GM21423 (cell line): ENCODE results near the gene WWTR1.

Experiments
- ATAC-seq: cut with Tn5 transposase; IDR thresholded peaks from one replicate; pipeline ENCODE4 v1.9.1; 2021; ENCODE audit warnings: mild to moderate bottlenecking, moderate library complexity; ENCODE audit not compliant: unreplicated experiment

WWTR1 gene

DNA sequence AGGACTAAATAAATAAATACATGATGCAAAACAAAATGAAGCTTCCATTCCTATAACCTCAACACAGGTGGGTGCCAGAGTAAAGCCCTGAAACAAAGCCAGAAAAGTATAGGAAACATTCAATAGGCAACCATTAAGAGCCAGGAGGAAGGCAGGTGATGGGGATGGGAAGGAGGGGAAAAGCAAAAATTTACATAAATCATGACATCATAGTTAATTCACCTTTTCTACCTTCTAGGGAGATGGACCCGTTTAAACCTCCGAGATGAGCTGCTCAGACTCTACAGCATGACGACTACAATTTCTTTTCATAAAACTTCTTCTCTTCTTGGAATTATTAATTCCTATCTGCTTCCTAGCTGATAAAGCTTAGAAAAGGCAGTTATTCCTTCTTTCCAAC lies 155.4 kb downstream of the WWTR1 start:
- ATAC-seq = no peak

GRCh38 chr3:149501524-149501923 lies 156.3 kb downstream of the WWTR1 start:
- no peak for ATAC-seq

GRCh38 chr3:149497966-149498670 lies 159.7 kb downstream of the WWTR1 start:
- ATAC-seq = no peak

DNA sequence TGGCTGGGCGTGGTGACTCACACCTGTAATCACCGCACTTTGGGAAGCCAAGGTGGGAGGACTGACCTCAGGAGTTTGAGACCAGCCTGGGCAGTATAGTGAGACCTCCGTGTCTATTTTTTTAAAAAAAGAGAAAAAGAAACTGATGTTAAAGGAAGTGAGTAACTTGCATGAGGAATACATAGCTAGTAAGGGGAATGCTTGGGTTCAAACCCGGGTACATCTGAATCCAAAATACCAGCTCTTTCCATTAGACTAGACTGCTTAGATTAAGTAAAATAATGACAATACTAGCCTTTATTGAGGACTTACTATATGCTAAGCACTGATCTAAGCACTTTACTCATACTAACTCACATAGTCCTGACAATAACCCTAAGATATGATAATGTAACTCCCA lies 160.9 kb downstream of the WWTR1 start:
- no peak for ATAC-seq

DNA sequence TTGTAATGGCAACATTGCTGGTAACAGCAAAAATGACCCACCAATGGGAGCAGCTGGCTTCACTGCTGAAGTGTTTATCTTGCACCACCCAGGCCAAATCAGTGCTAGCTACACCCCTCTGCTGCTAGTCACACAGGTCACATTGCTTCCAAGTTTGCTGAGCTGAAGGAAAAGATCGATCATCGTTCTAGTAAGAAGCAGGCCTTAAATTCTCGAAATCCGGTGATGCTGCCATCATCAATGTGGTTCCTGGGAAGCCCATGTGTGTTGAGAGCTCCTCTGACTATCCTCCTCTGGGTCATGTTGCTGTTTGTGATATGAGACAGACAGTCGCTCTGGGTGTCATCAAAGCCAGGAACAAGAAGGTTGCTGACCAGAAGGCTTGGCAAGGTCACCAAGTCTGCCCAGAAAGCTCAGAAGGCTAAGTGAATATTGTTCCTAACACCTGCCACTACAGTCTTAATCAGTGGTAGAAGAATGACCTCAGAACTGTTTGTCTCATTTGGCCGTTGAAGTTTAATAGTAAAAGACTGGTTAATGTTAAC lies 162.2 kb downstream of the WWTR1 start:
- ATAC-seq = no peak

DNA sequence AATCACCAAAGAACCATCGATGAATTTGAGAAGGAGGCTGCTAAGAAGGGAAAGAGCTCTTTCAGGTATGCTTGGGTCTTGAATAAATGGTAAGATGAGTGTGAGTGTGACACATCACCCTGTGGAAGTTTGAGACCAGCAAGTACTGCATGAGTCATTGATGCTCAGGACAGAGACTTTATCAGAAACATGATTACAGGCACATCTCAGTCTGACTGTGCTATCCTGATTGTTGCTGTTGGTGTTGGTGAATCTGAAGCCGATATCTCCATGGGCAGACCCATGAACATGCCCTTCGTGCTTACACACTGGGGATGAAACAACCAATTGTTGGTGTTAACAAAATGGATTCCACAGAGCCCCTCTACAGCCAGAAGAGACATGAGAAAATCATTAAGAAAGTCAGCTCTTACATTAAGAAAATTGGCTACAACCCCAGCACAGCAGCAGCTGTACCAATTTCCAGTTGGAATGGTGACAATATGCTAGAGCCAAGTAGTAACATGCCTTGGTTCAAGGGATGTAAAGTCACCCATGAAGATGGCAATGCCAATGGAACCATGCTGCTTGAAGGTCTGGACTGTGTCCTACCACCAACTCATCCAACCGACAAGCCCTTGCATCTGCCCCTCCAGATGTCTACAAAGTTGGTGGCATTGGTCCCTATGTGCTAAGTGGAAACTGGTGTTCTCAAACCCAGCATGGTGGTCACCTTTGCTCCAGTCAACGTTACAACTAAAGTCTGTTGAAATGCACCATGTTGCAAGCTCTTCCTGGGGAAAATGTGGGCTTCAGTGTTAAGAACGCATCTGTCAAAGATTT lies 162.9 kb downstream of the WWTR1 start:
- no peak for ATAC-seq

- ATAC-seq = no peak
Observed at GRCh38 chr3:149494022-149494758, 163.6 kb downstream of the WWTR1 start.

DNA sequence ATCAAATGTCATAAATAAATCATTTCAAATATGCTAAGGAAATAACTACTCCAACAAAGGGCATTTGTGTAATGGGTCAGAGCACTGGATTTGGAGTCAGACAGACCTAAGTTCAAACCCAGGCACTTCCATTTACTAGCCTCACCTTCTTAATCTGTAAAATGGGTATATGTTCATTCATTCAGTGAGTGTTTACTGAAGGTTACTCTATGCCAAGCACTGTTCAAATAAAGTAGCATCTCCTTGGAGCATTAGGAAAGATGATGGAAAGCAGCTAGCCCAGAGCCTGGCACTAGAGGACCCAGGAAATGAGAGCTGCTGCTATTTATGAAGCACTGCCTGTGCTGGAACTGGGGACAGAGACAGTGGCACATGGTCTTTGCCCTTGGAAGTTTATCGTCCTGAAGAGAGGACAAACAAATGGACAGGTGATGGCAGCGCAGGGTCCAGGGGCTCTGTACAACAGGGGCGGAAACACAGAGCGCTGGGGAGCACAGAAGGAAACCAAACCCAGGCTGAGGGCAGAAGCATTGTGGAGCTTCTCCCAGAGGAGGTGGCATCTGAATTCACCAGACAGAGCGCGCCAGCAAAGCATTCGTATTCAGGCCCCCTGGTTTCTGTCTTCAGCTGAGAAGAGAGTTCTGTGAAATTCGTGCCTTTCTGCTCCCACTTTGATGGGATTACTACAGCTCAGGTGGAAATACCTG lies 164.4 kb downstream of the WWTR1 start:
- ATAC-seq = no peak

DNA sequence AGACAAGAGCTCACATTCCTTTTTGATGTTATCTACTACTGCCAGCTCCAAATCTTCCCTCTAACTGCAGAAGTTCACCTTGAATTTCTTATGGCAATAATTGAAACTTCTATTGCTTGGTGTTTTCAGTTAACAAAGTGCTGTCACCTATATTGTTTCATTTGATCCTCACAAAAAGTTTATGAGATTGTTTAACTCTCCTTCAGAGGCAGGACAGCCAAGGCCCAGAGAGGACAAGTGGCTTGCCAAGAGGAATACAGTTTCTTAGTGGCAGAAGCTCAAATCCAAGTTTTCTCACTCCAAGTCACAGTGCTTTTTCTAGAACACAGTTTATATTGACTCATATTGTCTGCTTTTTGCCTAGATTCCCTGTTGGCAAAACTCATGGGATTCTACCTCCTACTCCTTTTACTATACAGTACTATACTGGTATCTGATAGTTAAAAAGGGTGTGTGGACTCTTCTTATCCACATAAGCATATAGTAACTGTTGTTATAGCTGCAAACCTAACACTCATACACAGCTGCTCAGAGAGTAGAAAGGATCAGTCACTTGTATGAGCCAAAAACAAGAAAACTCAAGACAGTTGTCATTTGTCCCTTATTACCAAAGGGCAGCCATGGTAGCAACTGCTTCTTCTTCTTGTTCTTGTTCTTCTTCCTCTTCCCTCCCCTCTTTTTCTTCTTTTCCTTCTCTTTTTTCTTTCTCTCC lies 167.4 kb downstream of the WWTR1 start:
- no peak for ATAC-seq

GRCh38 chr3:149489060-149489690 lies 168.7 kb downstream of the WWTR1 start:
- no peak for ATAC-seq

- peak; percentile 69 for ATAC-seq
Observed at GRCh38 chr3:149487598-149488197, 170.1 kb downstream of the WWTR1 start.

DNA sequence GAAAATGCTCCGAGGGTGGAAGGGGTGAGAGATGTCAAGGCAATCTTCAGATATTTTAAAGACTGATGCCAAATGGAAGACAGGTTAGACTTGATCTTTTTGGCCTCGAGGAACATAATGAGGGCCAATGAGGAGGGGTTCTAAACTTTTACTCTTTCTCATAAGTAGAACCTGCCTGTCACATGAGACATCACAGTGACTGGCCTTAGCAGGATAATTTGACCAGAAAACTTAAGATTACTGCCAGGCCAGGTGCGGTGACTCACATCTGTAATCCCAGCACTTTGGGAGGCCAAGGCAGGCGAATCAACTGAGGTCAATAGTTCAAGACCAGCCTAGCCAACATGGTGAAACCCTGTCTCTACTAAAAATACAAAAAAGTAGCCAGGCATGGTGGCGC lies 171.1 kb downstream of the WWTR1 start:
- ATAC-seq = no peak

DNA sequence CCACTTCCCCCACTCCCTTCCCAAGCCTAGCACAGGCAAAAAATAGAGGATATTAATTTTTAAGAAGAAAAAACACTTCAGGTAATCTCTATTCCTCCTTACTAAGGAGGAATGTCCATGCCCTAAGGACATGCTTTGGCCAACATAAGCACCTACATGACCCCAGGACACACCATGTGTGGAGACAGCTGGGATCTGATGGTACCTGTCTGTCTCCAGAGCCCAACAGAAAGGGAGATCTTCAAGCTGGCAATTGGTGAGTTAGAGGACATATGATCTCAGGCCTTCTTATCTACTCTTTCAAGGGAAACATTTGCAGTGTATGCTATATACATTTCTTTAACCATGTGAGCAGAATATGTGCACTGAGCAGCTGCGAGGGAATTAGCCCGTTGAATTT lies 176.3 kb downstream of the WWTR1 start:
- no peak for ATAC-seq

- ATAC-seq = no peak
Observed at GRCh38 chr3:149481056-149481455, 176.8 kb downstream of the WWTR1 start.

GRCh38 chr3:149480326-149481017 lies 177.4 kb downstream of the WWTR1 start:
- ATAC-seq = peak; percentile 95

DNA sequence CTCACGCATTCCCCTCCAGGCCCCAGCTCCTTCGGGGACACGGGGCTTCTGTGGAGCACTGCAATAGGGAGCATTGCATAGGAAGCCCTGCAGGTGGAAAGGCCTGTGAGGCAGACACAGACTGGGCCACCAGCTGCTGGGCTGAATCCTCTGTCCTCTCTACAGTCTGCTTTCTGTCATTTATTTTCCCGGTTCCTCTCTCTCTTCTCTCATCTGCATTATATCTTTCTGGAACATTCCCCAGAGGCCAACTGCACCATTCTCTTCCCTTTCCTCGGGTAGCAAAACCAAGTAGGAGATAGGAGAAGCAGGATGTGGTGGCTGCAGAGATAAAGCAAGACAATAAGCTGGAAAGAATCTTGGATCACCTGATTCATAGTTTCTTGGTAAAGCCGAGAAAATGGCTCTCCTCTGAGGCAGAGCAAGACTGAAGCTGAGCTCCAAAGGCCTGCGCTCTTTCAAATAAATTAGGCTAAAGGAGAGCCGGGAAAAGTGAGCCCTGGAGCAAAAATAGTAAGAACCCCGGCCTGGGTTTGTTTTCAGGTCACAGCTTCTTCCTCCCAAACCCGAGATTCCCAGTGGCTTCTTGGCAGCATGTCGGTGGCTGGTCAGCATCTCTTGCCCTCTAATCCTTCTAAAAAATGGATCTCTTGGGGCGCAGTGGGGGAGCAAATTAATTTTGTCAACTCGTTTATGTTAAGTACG lies 178.1 kb downstream of the WWTR1 start:
- ATAC-seq = no peak

- no peak for ATAC-seq
Observed at GRCh38 chr3:149476225-149476624, 181.6 kb downstream of the WWTR1 start.

- no peak for ATAC-seq
Observed at GRCh38 chr3:149475451-149476060, 182.3 kb downstream of the WWTR1 start.
